Fibroblast of skin of left biceps (primary cell): ENCODE results near the gene EFEMP2.
A peak's percentile ranks its signal among the peaks of the same experiment; 100 is the strongest.
"Not testable (repeated sequence)": the region's sequence is repeated elsewhere in the genome, so short reads cannot be mapped to it uniquely, and the experiment has no call there.

Experiments used
- DNase-seq, 2 experiments: peaks; one replicate each; pipeline ENCODE4 v3.0.0-alpha.2; 2013; ENCODE audit warnings: low read depth in 2 of 2

Gene EFEMP2

GRCh38 chr11:65900125-65900898 is 27.7 kb upstream of the EFEMP2 start, which contains the start of gene FOSL1:
FOSL1 (minus strand) TSS chr11:65900388; CDS start chr11:65900339, 49 bp downstream.
- DNase-seq, result peak; percentile 77 to 79

DNA sequence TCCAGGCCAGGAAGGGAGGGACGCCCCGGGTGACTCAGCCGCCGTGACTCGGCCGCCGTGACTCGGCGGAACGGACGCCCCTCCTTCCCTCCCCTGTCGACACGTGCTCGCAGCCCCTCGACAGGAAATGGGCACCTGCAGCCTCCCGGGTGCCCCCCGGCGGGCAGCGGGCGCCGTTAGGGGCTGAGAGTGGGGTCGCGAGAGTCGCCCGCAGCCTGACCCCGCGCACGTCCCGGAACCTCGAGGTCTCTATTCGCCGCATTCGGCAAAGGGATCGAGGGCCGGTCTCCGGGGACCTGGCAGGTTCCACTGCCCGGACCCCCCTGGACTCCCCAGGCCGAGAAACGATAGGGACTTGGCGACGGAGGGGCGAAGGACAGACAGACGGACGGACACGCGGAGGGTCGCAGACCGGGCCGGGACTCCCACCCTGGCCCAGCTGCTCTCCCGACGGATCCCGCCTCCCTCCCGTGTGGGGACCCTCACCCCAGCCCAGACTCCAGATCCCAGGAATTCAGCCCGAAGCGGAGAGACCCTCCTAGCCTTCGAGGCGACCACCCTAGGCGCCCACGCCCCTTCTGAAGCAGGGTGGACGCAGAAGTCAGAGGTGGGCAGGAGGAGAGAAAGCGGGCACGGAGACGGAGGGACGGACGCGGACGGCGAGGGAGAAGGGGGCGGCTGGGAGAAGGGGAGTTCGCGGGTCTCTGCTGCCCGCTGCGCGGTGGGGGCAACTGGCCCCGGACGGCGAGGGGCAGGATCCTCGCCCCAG is 26.9 kb upstream of the EFEMP2 start:
- DNase-seq, result no peak

DNA sequence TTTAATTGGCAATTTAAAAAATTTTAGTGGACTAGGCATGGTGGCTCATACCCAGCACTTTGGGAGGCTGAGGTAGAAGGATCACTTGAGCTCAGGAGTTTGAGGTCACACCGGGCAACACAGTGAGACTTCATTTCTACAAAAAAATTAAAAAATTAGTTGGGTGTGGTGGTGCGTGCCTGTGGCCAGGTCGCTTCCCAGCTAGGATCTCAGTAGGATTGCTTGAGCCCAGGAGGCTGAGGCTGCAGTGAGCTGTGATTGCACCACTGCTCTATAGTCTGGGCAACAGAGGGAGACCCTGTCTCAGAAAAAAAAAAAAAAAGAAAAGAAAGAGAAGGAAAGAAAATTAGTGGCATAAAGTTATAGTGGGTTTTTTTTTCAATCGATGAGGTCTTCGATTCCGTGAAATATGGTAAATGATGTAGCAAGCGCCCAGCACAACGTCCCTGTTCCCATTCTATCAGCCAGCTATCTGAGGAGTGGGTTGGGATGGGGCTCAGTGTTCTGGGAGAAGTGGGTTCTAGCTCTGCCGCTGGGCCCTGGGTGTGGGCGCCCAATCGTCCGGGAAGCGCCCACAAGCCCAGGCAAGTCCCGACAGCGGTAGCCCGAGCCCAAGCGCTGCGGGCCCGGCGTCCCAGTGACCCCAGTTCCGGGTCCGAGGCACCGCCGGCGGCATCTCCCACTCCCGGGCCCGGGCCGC is 26.2 kb upstream of the EFEMP2 start:
- DNase-seq, result no peak

- DNase-seq, result no peak
Observed at GRCh38 chr11:65897020-65897471, 24.4 kb upstream of the EFEMP2 start.

- DNase-seq, result no peak
Observed at GRCh38 chr11:65896034-65896999, 23.7 kb upstream of the EFEMP2 start.

- DNase-seq, result no peak
Observed at GRCh38 chr11:65895482-65895981, 22.9 kb upstream of the EFEMP2 start.

- DNase-seq, result no peak
Observed at GRCh38 chr11:65894034-65894591, 21.5 kb upstream of the EFEMP2 start.

DNA sequence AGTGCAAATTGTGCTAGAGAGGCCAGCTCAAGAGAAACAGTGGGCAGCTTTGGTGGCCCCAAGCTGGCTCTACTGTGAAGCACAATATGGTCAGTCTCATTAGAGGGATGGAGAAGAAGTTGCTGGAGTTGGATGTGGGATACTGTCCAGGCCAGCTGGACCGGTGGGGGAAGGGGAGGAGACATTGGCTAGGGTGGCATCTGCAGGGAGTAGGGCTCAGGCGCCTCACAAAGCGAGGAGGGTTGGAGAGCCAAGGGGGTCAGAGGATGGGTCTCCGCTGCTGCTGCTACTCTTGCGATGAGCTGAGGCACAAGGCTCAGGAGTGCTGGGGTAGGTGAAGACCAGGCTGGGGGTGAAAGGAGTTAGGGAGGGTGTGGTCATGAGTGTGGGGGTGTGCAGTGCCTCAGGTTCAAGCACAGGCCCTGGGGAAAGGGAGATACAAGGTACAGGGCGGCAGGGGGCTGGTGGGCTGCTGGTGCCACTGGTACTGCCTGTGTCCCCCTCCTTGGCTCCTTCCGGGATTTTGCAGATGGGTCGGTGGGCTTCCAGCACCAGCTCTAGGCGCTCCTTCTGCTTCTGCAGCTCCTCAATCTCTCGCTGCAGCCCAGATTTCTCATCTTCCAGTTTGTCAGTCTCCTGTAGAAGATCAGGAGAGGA is 20.2 kb upstream of the EFEMP2 start:
- no peak for DNase-seq

DNA sequence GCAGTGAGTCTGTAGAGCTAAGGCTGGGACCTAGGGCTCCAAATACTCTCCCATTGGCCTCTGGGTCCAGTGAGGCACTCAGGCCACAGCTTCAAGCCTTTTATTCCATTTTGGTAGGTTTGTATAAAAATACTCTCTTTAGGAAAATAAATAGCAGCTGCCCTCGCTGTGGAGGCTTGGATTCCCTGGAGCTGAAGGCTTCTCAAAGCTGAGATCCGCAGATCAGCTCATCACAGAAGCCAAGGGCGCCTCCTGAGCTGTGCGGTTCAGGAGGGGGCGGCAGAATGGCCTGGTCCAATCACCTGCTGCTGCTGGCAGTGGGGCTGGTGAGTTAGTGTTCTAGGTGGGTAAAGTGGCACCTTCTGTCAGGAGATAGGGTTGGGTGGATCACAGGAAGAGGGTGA is 19.5 kb upstream of the EFEMP2 start:
- not testable (repeated sequence) for DNase-seq

GRCh38 chr11:65891219-65892136 is 18.9 kb upstream of the EFEMP2 start:
- DNase-seq, result no peak

GRCh38 chr11:65890324-65891218 is 18.0 kb upstream of the EFEMP2 start, which contains the start of gene CCDC85B:
CCDC85B (plus strand) TSS chr11:65890673; CDS start chr11:65890784, 111 bp downstream.
- peak; percentile 84 to 88 for DNase-seq

DNA sequence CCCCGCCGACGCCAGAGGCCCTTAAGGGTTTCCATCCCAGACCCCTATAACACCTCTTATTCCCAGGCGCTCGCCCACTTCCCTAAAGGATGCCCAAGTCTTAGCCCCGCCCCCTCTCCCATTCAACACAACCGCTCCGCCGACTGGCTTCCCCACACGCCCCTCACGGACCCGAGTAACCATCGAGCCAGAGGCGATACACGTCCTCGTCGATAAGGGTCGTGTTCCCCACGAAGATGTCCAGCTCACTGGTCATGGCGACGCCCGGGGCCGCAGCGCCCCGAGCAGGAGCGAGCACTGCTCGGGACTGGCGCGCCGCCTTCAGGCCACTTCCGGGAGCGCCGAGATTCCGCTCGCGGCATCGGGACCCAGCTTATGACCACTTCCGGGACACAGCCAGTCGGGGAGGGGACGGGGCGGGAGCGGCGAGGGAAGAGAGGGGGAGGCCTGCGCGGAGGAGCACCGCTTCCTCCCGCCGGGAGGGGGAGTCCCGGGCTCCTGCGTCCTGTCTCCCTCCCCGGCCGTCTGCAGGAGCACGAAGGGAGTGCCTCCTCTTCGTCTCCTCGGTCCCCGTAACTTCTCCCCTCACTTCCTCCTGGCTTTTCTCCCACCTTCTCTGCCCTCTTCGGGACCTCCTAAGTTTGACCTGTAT is 15.7 kb upstream of the EFEMP2 start, which contains the start of gene FIBP:
FIBP (minus strand) TSS at position 309 of the 652 bp plus-strand sequence; CDS start at position 256, 53 bp downstream.
- DNase-seq, result peak; percentile 89

GRCh38 chr11:65887723-65888162 is 15.1 kb upstream of the EFEMP2 start:
- no peak for DNase-seq

DNA sequence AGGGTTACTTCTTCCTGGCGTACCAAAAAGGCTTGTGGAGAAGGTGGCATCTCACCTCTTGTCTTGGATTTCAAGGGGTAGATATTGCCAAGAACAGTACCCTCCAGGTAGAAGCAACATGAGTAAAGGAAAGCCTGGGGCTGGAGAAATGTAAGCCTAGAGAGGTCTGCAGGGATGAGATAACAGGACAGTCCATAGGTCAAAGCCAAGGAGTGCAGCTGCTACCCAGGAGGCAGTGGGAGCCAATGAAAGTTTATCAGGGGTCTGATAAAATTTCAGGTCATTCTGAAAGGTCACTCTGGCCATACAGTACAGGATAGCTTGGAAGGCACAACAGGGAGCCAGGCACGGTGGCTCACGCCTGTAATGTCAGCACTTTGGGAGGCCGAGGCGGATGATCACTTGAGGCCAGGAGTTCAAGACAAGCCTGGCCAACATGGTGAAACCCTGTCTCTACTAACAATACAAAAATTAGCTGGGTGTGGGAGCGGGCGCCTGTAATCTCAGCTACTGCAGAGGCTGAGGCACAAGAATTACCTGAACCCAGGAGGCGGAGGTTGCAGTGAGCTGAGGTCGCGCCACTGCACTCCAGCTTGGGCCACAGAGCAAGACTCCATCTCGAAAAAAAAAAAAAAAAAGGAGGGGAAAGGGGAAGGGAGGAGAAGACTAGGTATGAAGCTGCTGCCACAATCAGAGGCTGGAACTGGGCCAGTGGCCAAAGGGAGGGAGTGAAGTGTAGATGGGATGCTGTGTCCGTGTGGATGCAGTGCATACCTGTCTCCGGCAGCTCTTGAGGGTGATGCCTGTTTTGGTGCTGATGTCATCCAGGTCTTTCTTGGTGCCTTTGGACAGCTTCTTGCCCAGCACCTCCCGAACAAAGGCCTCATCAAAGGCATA is 14.5 kb upstream of the EFEMP2 start:
- no peak for DNase-seq

GRCh38 chr11:65885808-65886536 is 13.4 kb upstream of the EFEMP2 start:
- DNase-seq, result no peak
